Measurements from ENCODE around the gene RNF150.

RNF150 gene

DNA sequence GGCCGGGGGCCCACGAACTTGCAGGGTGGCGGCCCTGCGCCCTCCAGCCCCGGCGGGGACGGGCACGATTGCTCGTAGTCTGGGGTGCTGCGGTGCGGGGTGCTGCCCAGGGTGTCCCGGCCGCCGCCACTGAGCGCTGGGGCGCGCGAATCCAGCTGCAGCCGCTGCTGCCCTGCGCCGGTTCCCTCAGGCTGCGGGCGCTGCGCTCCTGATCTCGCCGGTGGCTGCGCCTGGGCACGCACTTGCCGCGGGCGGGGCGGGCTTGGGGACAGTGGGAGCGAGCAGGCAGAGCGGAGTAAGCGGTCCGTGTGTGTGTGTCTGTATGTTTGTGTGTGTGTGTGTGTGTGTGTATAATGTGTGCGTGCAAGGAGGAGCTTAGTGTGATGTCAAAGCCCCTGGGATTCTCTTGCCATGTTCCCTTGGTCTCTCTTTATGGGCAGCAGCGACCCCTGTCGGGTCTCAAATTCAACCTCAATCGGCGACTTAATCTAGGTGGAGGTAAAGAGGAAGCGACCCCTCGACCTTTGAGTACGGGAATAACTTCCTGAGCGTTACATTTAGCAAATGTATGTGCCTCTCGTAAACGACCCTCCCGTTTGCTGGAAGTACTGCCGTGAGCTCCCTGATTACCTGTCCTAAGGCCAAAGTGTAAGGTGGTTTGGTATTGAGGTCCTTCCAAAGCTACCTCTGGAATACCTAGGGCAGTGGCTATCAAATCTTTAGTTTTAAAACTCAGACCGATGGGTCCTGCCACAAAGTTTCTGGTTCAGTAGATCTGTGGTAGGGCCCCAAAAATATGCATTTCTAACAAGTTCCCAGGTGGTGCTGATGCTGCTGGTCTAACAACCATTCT lies at the start of gene RNF150 (continued):
- TF ChIP-seq, protein P1, sequence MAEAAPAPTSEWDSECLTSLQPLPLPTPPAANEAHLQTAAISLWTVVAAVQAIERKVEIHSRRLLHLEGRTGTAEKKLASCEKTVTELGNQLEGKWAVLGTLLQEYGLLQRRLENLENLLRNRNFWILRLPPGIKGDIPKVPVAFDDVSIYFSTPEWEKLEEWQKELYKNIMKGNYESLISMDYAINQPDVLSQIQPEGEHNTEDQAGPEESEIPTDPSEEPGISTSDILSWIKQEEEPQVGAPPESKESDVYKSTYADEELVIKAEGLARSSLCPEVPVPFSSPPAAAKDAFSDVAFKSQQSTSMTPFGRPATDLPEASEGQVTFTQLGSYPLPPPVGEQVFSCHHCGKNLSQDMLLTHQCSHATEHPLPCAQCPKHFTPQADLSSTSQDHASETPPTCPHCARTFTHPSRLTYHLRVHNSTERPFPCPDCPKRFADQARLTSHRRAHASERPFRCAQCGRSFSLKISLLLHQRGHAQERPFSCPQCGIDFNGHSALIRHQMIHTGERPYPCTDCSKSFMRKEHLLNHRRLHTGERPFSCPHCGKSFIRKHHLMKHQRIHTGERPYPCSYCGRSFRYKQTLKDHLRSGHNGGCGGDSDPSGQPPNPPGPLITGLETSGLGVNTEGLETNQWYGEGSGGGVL (tag by site-specific recombination; IDR thresholded peaks at IDR 0.05): peak; percentile 92
- TF ChIP-seq ZNF664 (tag by site-specific recombination; IDR thresholded peaks at IDR 0.05): no peak; the same call in 1 of the 2 replicates
- no peak for TF ChIP-seq RBAK (tag by site-specific recombination; IDR thresholded peaks at IDR 0.05)
- no peak for TF ChIP-seq ZNF266 (tag by site-specific recombination; IDR thresholded peaks at IDR 0.05; ENCODE audit: low read depth)
- no peak; the same call in 1 of the 2 replicates for TF ChIP-seq ZNF394 (tag by site-specific recombination; IDR thresholded peaks at IDR 0.05; ENCODE audit: borderline replicate concordance)
- peak; percentile 80 for TF ChIP-seq ZBTB11 (tag by site-specific recombination; conservative IDR thresholded peaks at IDR 0.05; ENCODE audit: low read depth)
- 0 out of 2 replicates have a peak, but pooled peaks have one; percentile 26 for TF ChIP-seq ZNF473 (tag by site-specific recombination; IDR thresholded peaks at IDR 0.05)
- TF ChIP-seq ZNF423 (tag by site-specific recombination; IDR thresholded peaks at IDR 0.05): peak; percentile 81
- no peak for TF ChIP-seq ZNF670 (tag by site-specific recombination; IDR thresholded peaks at IDR 0.05; ENCODE audit: low read depth)
- TF ChIP-seq, protein P2, sequence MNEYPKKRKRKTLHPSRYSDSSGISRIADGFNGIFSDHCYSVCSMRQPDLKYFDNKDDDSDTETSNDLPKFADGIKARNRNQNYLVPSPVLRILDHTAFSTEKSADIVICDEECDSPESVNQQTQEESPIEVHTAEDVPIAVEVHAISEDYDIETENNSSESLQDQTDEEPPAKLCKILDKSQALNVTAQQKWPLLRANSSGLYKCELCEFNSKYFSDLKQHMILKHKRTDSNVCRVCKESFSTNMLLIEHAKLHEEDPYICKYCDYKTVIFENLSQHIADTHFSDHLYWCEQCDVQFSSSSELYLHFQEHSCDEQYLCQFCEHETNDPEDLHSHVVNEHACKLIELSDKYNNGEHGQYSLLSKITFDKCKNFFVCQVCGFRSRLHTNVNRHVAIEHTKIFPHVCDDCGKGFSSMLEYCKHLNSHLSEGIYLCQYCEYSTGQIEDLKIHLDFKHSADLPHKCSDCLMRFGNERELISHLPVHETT (tag by site-specific recombination; IDR thresholded peaks at IDR 0.05): peak; percentile 86
- peak; percentile 65 for TF ChIP-seq YY2 (tag by site-specific recombination; IDR thresholded peaks at IDR 0.05)
- no peak for TF ChIP-seq ZNF214 (tag by site-specific recombination; IDR thresholded peaks at IDR 0.05; ENCODE audit: borderline replicate concordance)
- TF ChIP-seq ZNF239 (tag by site-specific recombination; IDR thresholded peaks at IDR 0.05): peak; percentile 54; the same call in 1 of the 2 replicates
- TF ChIP-seq SP7 (tag by site-specific recombination; IDR thresholded peaks at IDR 0.05): peak; percentile 92
- peak; percentile 77; the same call in 1 of the 2 replicates for TF ChIP-seq BCL11B (tag by site-specific recombination; IDR thresholded peaks at IDR 0.05; ENCODE audit: low read depth)
- TF ChIP-seq, protein P3, sequence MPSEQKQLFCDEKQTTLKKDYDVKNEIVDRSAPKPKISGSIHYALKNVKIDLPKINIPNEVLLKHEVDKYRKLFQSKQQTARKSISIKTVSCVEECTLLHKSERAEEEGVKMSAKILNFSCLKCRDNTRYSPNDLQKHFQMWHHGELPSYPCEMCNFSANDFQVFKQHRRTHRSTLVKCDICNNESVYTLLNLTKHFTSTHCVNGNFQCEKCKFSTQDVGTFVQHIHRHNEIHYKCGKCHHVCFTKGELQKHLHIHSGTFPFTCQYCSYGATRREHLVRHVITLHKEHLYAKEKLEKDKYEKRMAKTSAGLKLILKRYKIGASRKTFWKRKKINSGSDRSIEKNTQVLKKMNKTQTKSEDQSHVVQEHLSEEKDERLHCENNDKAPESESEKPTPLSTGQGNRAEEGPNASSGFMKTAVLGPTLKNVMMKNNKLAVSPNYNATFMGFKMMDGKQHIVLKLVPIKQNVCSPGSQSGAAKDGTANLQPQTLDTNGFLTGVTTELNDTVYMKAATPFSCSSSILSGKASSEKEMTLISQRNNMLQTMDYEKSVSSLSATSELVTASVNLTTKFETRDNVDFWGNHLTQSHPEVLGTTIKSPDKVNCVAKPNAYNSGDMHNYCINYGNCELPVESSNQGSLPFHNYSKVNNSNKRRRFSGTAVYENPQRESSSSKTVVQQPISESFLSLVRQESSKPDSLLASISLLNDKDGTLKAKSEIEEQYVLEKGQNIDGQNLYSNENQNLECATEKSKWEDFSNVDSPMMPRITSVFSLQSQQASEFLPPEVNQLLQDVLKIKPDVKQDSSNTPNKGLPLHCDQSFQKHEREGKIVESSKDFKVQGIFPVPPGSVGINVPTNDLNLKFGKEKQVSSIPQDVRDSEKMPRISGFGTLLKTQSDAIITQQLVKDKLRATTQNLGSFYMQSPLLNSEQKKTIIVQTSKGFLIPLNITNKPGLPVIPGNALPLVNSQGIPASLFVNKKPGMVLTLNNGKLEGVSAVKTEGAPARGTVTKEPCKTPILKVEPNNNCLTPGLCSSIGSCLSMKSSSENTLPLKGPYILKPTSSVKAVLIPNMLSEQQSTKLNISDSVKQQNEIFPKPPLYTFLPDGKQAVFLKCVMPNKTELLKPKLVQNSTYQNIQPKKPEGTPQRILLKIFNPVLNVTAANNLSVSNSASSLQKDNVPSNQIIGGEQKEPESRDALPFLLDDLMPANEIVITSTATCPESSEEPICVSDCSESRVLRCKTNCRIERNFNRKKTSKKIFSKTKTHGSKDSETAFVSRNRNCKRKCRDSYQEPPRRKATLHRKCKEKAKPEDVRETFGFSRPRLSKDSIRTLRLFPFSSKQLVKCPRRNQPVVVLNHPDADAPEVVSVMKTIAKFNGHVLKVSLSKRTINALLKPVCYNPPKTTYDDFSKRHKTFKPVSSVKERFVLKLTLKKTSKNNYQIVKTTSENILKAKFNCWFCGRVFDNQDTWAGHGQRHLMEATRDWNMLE (tag by site-specific recombination; conservative IDR thresholded peaks at IDR 0.05; ENCODE audit: low read depth): peak; percentile 86
- TF ChIP-seq ZFHX2 (tag by site-specific recombination; conservative IDR thresholded peaks at IDR 0.05): peak; percentile 43; the same call in 1 of the 2 replicates
- TF ChIP-seq ZFP3 (tag by site-specific recombination; IDR thresholded peaks at IDR 0.05; ENCODE audit: low read depth): no peak
- peak; percentile 83 for TF ChIP-seq ZNF600 (tag by site-specific recombination; IDR thresholded peaks at IDR 0.05)
- no peak for TF ChIP-seq ZNF530 (tag by site-specific recombination; IDR thresholded peaks at IDR 0.05; ENCODE audit: low read depth)
- peak; percentile 98 for TF ChIP-seq ZBTB48 (tag by site-specific recombination; IDR thresholded peaks at IDR 0.05)
- TF ChIP-seq, protein P4, sequence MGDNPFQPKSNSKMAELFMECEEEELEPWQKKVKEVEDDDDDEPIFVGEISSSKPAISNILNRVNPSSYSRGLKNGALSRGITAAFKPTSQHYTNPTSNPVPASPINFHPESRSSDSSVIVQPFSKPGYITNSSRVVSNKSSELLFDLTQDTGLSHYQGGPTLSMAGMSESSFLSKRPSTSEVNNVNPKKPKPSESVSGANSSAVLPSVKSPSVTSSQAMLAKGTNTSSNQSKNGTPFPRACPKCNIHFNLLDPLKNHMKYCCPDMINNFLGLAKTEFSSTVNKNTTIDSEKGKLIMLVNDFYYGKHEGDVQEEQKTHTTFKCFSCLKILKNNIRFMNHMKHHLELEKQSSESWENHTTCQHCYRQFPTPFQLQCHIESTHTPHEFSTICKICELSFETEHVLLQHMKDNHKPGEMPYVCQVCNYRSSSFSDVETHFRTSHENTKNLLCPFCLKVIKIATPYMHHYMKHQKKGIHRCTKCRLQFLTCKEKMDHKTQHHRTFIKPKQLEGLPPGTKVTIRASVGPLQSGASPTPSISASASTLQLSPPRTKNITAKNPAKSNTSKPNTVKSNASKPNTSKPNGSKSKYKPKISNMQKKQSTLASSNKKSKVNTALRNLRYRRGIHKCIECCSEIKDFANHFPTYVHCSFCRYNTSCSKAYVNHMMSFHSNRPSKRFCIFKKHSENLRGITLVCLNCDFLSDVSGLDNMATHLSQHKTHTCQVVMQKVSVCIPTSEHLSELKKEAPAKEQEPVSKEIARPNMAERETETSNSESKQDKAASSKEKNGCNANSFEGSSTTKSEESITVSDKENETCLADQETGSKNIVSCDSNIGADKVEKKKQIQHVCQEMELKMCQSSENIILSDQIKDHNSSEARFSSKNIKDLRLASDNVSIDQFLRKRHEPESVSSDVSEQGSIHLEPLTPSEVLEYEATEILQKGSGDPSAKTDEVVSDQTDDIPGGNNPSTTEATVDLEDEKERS (tag by site-specific recombination; IDR thresholded peaks at IDR 0.05): no peak
